ENCODE data around the gene REXO2. TPM values are rescaled to one million over a fixed set of nuclear protein-coding genes. Genes with fewer than 3 reads are reported as not detected.

Gene REXO2
- total RNA-seq, 6 donors from 2014 or later: 41.8 to 150 (median 99.4) TPM

DNA sequence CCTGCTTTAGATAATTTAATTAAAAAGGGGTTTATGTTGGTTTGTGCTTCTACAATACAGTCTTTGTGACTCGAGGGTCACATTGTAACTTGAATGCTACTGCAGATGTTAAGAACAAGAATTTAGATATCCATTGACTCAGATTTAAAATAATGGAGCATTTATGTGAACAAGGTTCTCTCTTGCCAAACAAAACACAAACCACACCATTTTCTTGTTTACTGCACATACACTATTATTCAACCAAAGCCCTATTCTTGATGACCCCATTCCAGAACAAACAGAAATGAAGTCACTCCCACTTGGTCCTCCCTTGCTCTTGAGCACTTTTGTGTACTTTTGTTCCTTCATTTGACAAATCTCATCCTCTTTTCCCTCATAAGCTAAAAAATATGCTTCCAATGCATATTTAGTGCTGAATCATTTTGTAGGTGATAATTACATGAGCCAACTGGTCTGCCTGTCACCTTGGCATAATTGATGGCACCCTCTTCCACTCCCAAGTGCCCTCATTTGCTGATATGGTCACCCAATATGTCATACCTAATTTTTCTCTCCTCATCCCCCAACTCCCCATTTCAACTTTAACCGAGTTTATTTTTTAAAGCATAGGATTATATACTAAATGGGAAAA lies 41.8 kb upstream of the REXO2 start:
- TF ChIP-seq, protein P1, sequence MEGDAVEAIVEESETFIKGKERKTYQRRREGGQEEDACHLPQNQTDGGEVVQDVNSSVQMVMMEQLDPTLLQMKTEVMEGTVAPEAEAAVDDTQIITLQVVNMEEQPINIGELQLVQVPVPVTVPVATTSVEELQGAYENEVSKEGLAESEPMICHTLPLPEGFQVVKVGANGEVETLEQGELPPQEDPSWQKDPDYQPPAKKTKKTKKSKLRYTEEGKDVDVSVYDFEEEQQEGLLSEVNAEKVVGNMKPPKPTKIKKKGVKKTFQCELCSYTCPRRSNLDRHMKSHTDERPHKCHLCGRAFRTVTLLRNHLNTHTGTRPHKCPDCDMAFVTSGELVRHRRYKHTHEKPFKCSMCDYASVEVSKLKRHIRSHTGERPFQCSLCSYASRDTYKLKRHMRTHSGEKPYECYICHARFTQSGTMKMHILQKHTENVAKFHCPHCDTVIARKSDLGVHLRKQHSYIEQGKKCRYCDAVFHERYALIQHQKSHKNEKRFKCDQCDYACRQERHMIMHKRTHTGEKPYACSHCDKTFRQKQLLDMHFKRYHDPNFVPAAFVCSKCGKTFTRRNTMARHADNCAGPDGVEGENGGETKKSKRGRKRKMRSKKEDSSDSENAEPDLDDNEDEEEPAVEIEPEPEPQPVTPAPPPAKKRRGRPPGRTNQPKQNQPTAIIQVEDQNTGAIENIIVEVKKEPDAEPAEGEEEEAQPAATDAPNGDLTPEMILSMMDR (IDR thresholded peaks at IDR 0.05): no peak
- TF ChIP-seq POLR2AphosphoS5 (IDR thresholded peaks at IDR 0.05) (no peak), POLR2A (IDR thresholded peaks at IDR 0.05) (no peak), EP300 (IDR thresholded peaks at IDR 0.05) (no peak)
- 77 to 90% methylated on average over 2 of the region's 2 CpGs for WGBS, 2 donors
- H3K4me1 ChIP-seq: peaks cover 1 to 40% (median 28%) of the 10 kb centered on the region in 4 donors
- H3K4me3 ChIP-seq: no peak overlapping the region
- ATAC-seq (ENCODE audit: low FRiP score in 2 of 2) (no peak), DNase-seq (no peak)
- H3K27me3 ChIP-seq: no peaks in the 10 kb centered on the region
- H3K36me3 ChIP-seq: no peaks in the 10 kb centered on the region
- H3K9me3 ChIP-seq: no peaks in the 10 kb centered on the region
- H3K27ac ChIP-seq: no peak overlapping the region

DNA sequence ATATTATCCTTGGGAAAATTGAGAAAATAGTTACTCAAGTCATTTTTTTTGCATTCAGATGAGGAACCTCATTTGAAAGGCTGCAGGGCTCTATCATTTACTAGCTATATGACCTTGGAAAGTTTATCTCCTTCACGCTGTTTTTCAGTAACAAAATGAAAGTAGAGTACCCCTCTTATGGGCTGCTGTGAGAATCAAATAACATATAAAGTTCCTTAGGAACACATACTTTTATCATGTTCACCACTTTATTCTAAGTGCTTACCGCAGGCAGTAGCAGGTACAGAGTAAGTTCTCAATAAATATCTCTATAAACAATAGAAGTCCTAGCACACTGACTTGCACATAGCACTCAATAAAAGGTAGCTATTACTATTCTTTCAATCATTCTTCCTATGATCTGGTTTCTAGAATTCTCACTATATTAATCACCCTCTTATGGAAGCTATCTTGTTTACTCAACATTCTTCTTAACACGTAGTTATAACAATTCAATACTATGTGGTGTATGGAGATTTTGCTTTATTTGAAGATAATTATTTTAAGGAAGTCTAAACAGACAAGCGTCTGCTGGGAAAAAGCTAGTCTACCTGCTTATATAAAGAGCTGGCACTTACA lies 40.9 kb upstream of the REXO2 start:
- WGBS, 2 donors: 59 to 62% methylated on average over 4 of the region's 4 CpGs
- no peak for DNase-seq
- no peak for ATAC-seq (ENCODE audit: low FRiP score in 2 of 2)
- H3K27ac ChIP-seq: peak overlapping the region in 3 of 4 donors; percentile 97 to 99 (median 99)
- peak overlapping the region in 1 of 4 donors; percentile 58 for H3K4me3 ChIP-seq
- H3K27me3 ChIP-seq: no peaks in the 10 kb centered on the region
- no peaks in the 10 kb centered on the region for H3K9me3 ChIP-seq
- TF ChIP-seq, protein P1 (IDR thresholded peaks at IDR 0.05): no peak
- no peak for TF ChIP-seq EP300 (IDR thresholded peaks at IDR 0.05)
- H3K36me3 ChIP-seq: peaks cover 0 to 5% (median 0%) of the 10 kb centered on the region in 4 donors
- H3K4me1 ChIP-seq: peaks cover 7 to 50% (median 34%) of the 10 kb centered on the region in 4 donors

DNA sequence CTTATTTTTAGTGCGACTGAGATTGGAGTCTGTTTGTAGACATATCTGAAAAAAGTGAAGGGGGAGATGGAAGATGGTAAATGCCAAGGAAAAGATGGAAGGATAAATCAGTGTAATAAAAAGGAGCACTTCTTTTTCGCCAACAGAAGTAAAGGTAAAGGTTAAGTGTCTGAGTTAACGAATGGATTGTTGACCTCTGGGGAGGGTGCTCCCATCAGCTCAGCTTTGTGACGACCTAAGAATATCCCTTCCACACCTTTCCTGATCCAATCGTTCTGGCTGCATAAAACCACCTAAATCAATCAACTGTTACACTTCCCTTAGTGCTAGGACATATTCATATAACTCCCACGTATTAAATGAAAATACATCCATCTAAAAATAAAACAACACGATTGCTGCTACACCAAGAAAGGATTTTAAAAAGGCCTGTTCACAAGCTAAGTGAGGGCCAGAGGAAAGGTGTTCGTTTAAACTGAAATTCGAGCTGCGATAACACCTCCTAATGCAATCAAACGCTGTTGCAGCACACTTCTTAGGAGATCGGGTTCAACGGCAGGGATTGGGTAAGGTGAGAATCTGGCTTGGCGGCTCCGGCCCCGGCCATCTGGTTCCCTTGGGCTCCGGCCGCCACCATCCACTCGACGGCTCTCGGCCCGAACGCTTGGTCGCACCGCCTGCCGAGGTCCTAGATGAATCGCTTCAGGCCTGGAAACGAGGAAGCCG lies 39.6 kb upstream of the REXO2 start:
- TF ChIP-seq EP300 (IDR thresholded peaks at IDR 0.05) (no peak), POLR2AphosphoS5 (IDR thresholded peaks at IDR 0.05) (no peak), POLR2A (IDR thresholded peaks at IDR 0.05) (no peak)

DNA sequence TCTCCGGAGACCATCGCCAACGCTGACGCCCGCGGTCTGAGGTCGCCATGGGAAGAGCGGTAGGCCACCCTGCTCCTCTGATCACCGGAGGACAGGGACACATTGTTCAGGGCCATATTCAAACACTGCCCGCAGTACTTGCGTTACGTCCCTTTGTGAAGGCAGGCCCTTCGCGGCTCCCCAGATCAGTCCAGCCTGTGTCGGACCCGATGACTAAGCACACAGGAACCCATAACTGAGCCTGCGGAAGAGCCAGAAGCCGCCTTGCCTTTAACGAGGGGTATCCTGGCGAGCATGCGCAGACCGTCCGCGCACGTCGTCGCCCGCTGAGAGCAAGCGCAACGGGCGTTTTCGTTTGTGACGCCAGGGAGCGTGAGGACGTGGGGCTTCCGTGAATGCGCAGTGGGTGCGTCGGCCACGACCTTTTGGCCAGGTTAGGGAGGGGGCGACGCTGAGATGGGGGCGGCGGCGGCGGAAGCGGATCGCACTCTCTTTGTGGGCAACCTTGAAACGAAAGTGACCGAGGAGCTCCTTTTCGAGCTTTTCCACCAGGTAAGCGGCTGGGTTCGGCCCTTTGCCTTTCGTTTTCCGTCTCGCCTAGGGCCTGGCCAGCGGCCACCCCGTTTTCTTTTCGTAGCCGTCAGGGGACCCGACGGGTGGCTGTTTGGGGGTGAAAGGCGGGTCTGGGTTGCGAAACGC lies 38.9 kb upstream of the REXO2 start, which contains the start of the genes C11orf71 and RBM7:
C11orf71 (minus strand) TSS at position 296 of the 699 bp plus-strand sequence; CDS start at position 116, 180 bp downstream.
RBM7 (plus strand) TSS at position 451 of the 699 bp plus-strand sequence; CDS start at position 457, 6 bp downstream.
- peaks cover 24 to 66% (median 45%) of the 10 kb centered on the region in 4 donors for H3K4me1 ChIP-seq
- peak; percentile 97 to 98 for ATAC-seq (ENCODE audit: low FRiP score in 2 of 2)

More for the DNA sequence above, 39.6 kb upstream of the REXO2 start:
- H3K36me3 ChIP-seq: peaks cover 0 to 5% (median 0%) of the 10 kb centered on the region in 4 donors
- H3K4me3 ChIP-seq: peak overlapping the region; percentile 7 to 76 (median 60)
- H3K27ac ChIP-seq: peak overlapping the region; percentile 97 to 99 (median 99)
- DNase-seq: peak; percentile 78 to 92
- H3K4me1 ChIP-seq: peaks cover 17 to 59% (median 39%) of the 10 kb centered on the region in 4 donors
- no peaks in the 10 kb centered on the region for H3K27me3 ChIP-seq
- peak; percentile 68 to 86 for ATAC-seq (ENCODE audit: low FRiP score in 2 of 2)
- no peaks in the 10 kb centered on the region for H3K9me3 ChIP-seq
- 4 to 8% methylated on average over 13 to 25 of the region's 29 CpGs for WGBS, 2 donors

More for the DNA sequence above, 38.9 kb upstream of the REXO2 start, which contains the start of the genes C11orf71 and RBM7:
- no peaks in the 10 kb centered on the region for H3K27me3 ChIP-seq
- H3K4me3 ChIP-seq: peak within 1 kb of the TSS; percentile 49 to 76 (median 60)
- peak within 1 kb of the TSS; percentile 97 to 99 (median 99) for H3K27ac ChIP-seq
- H3K36me3 ChIP-seq: peaks cover 0 to 12% (median 0%) of the 10 kb centered on the region in 4 donors
- WGBS, 2 donors: 1 to 2% methylated on average over 13 to 63 of the region's 65 CpGs
- DNase-seq: peak; percentile 98 to 99
- TF ChIP-seq, protein P1 (IDR thresholded peaks at IDR 0.05): peak in 3 of 6 experiments; percentile 28 to 33 (median 31)
- TF ChIP-seq POLR2AphosphoS5 (IDR thresholded peaks at IDR 0.05) (peak; percentile 97 to 99), EP300 (IDR thresholded peaks at IDR 0.05) (peak in 1 of 4 donors; percentile 65), POLR2A (IDR thresholded peaks at IDR 0.05) (peak; percentile 42 to 99 (median 96))
- H3K9me3 ChIP-seq: no peaks in the 10 kb centered on the region
